A549 (cell line): ENCODE data around the gene FBXL5. TPM values are rescaled to one million over a fixed set of nuclear protein-coding genes. Genes with fewer than 3 reads are reported as not detected.

Source experiments
- ATAC-seq, 2 experiments: fragments of 200-7000 bp in 1 of 2; fragments of >200 bp in 1 of 2; cut with Nextera tagmentation in 1 of 2; cut with Tn5 transposase in 1 of 2; 3 replicates each; pipeline versions ENCODE4 v1.8.0 to v1.9.1; 2018 to 2020; ENCODE audit warnings: mild to moderate bottlenecking in 1 of 2, moderate library complexity in 1 of 2
- CTCF ChIA-PET: fragments of 300-600 bp; sonication (Branson Sonifier 250); formaldehyde crosslinking; extraction: SDS; loops from one replicate; lab custom pipeline; 2021; ENCODE audit warnings: antibody characterized with exemption, inconsistent platforms; lab: Yijun Ruan, JAX
- POLR2A ChIA-PET: fragments of 350-600 bp; formaldehyde crosslinking; extraction: SDS; loops from one replicate; lab custom pipeline; 2021; ENCODE audit warnings: antibody characterized with exemption, inconsistent platforms; lab: Yijun Ruan, JAX
- DNase-seq, 2 experiments: peaks; one replicate each; pipeline versions ENCODE4 v3.0.0 to v3.0.0-alpha.2; 2011 to 2016; ENCODE audit warnings: low read depth in 1 of 2, low spot score in 1 of 2
- FAIRE-seq: peaks from 2 replicates; lab custom pipeline; 2011; peaks lifted over from hg19 to GRCh38; lab: Jason Lieb, UNC
- H3K27ac ChIP-seq, 2 experiments: fragments of >200 bp; sonication (Bioruptor Twin); formaldehyde crosslinking; 3 replicates each; pipeline ENCODE4 v1.5.1; 2016 to 2017
- H3K4me1 ChIP-seq: fragments of >200 bp; sonication (Bioruptor Twin); formaldehyde crosslinking; 3 replicates; pipeline ENCODE4 v1.6.1; 2016
- H3K4me2 ChIP-seq: fragments of >200 bp; sonication (Bioruptor Twin); formaldehyde crosslinking; 3 replicates; pipeline ENCODE4 v1.6.1; 2016
- H3K4me3 ChIP-seq: fragments of >200 bp; sonication (Bioruptor Twin); formaldehyde crosslinking; 3 replicates; pipeline ENCODE4 v1.5.1; 2016
- H3K9me3 ChIP-seq: fragments of >200 bp; sonication (Bioruptor Twin); formaldehyde crosslinking; 3 replicates; pipeline ENCODE4 v1.6.1; 2016
- BHLHE40 ChIP-seq: IDR thresholded peaks from 2 replicates; pipeline ENCODE4 v1.6.1; 2012; ENCODE audit warnings: low read depth, low read length, inconsistent platforms
- CBX2 ChIP-seq: fragments of 200-600 bp; sonication (generic); IDR thresholded peaks from 2 replicates; pipeline ENCODE4 v1.6.1; 2016; ENCODE audit warnings: low read depth, mild to moderate bottlenecking, borderline replicate concordance
- CHD4 ChIP-seq: fragments of 200-600 bp; sonication (generic); IDR thresholded peaks from 2 replicates; pipeline ENCODE4 v1.6.1; 2016; ENCODE audit warnings: antibody characterized with exemption, mild to moderate bottlenecking, borderline replicate concordance
- E2F6 ChIP-seq: IDR thresholded peaks from 2 replicates; pipeline ENCODE4 v1.6.1; 2012; ENCODE audit warnings: low read depth, borderline replicate concordance
- EHF ChIP-seq: fragments of 250-450 bp; sonication (Bioruptor Pico); IDR thresholded peaks from 2 replicates; pipeline ENCODE4 v1.5.0; 2020; ENCODE audit warnings: mild to moderate bottlenecking
- EHMT2 ChIP-seq: fragments of 200-600 bp; sonication (generic); IDR thresholded peaks from 2 replicates; pipeline ENCODE4 v1.6.1; 2016; ENCODE audit warnings: antibody characterized with exemption, low read depth, mild to moderate bottlenecking, moderate library complexity
- ELK1 ChIP-seq: fragments of 150-350 bp; IDR thresholded peaks from 2 replicates; pipeline ENCODE4 v1.6.1; 2014; ENCODE audit warnings: low read depth, mild to moderate bottlenecking, low read length
- FOSB ChIP-seq: fragments of 250-450 bp; sonication (Bioruptor Pico); IDR thresholded peaks from 2 replicates; pipeline ENCODE4 v1.5.0; 2020; ENCODE audit warnings: mild to moderate bottlenecking, moderate library complexity
- FOSL2 ChIP-seq, 2 experiments: fragments of 450-650 bp in 1 of 2; fragments of >200 bp in 1 of 2; sonication (Bioruptor Twin) in 1 of 2; formaldehyde crosslinking; IDR thresholded peaks; 2 replicates each; pipeline versions ENCODE4 v1.5.0 to v1.6.1; 2016 to 2020; ENCODE audit warnings: mild to moderate bottlenecking in 1 of 2, moderate library complexity in 1 of 2
- GATA3 ChIP-seq: IDR thresholded peaks from 2 replicates; pipeline ENCODE4 v1.6.1; 2012; ENCODE audit warnings: borderline replicate concordance
- HES2 ChIP-seq: fragments of >200 bp; sonication (Bioruptor Twin); formaldehyde crosslinking; IDR thresholded peaks from 2 replicates; pipeline ENCODE4 v1.6.1; 2016
- HEYL ChIP-seq: fragments of 250-450 bp; sonication (Bioruptor Pico); IDR thresholded peaks from 2 replicates; pipeline ENCODE4 v1.8.0; 2021; ENCODE audit warnings: mild to moderate bottlenecking, moderate library complexity
- HOXB13 ChIP-seq: fragments of 250-450 bp; sonication (Bioruptor Pico); IDR thresholded peaks from 2 replicates; pipeline ENCODE4 v1.5.0; 2020; ENCODE audit warnings: low read depth, mild to moderate bottlenecking, moderate library complexity
- JUN ChIP-seq, 2 experiments: fragments of >200 bp; sonication (Bioruptor Twin); formaldehyde crosslinking; IDR thresholded peaks; 2 replicates in 1 of 2; 3 replicates in 1 of 2; pipeline ENCODE4 v1.6.1; 2016 to 2017
- KDM1A ChIP-seq: fragments of 200-600 bp; sonication (generic); IDR thresholded peaks from 2 replicates; pipeline ENCODE4 v1.6.1; 2016; ENCODE audit warnings: low read depth, mild to moderate bottlenecking
- KDM5A ChIP-seq: fragments of 200-600 bp; sonication (generic); IDR thresholded peaks from 2 replicates; pipeline ENCODE4 v1.6.1; 2016; ENCODE audit warnings: antibody characterized with exemption, mild to moderate bottlenecking
- MAFK ChIP-seq: fragments of 450-650 bp; IDR thresholded peaks from 2 replicates; pipeline ENCODE4 v1.6.1; 2014; ENCODE audit not compliant: partially characterized antibody
- NFE2L2 ChIP-seq: fragments of 150-350 bp; conservative IDR thresholded peaks from 2 replicates; pipeline ENCODE4 v1.6.1; 2014; ENCODE audit warnings: low read length
- NR3C1 ChIP-seq: fragments of >200 bp; sonication (Bioruptor Twin); formaldehyde crosslinking; IDR thresholded peaks from 3 replicates; pipeline ENCODE4 v1.6.1; 2017
- POLR2A ChIP-seq: IDR thresholded peaks from 2 replicates; pipeline ENCODE4 v1.6.1; 2012; ENCODE audit warnings: mild to moderate bottlenecking, low read length
- RCOR1 ChIP-seq: fragments of 150-350 bp; IDR thresholded peaks from 2 replicates; pipeline ENCODE4 v1.6.1; 2014; ENCODE audit warnings: antibody characterized with exemption, low read length, low read depth
- REST ChIP-seq: fragments of 200-600 bp; sonication (generic); IDR thresholded peaks from 2 replicates; pipeline ENCODE4 v1.6.1; 2016; ENCODE audit warnings: antibody characterized with exemption, mild to moderate bottlenecking, moderate library complexity
- RFX5 ChIP-seq: fragments of 450-650 bp; IDR thresholded peaks from 2 replicates; pipeline ENCODE4 v1.7.1; 2014; ENCODE audit warnings: antibody characterized with exemption, mild to moderate bottlenecking, moderate library complexity
- SMC3 ChIP-seq: fragments of >200 bp; sonication (Bioruptor Twin); formaldehyde crosslinking; IDR thresholded peaks from 3 replicates; pipeline ENCODE4 v1.6.1; 2018; ENCODE audit warnings: inconsistent platforms
- SREBF2 ChIP-seq: fragments of 450-650 bp; IDR thresholded peaks from 2 replicates; pipeline ENCODE4 v1.6.1; 2014; ENCODE audit warnings: mild to moderate bottlenecking, moderate library complexity
- TFCP2L1 ChIP-seq: fragments of 250-450 bp; sonication (Bioruptor Pico); IDR thresholded peaks from 2 replicates; pipeline ENCODE4 v1.5.0; 2021; ENCODE audit warnings: mild to moderate bottlenecking
- TP53 ChIP-seq: fragments of 250-450 bp; sonication (Bioruptor Pico); IDR thresholded peaks from 2 replicates; pipeline ENCODE4 v1.5.0; 2021; ENCODE audit warnings: mild to moderate bottlenecking, moderate library complexity
- ZSCAN20 ChIP-seq: fragments of 250-450 bp; sonication (Bioruptor Pico); IDR thresholded peaks from 2 replicates; pipeline ENCODE4 v1.8.0; 2022; ENCODE audit warnings: mild to moderate bottlenecking, moderate library complexity
- WGBS: methylation state at CpG from one replicate; pipeline ENCODE4 v1.1.6; 2017; ENCODE audit errors: missing lambda C conversion rate; 5-methylcytosine and 5-hydroxymethylcytosine counted together
- polyA plus RNA-seq, 4 experiments: library from polyadenylated mRNA; depleted of rRNA in 3 of 4; stranded (reverse); fragments of >200 nt; fragmentation: RNase III in 1 of 4; extraction: RNeasy Plus Mini Kit Qiagen cat#74134 plus additional on column Dnase treatment in 1 of 4; gene quantifications; 2 replicates in 3 of 4; 3 replicates in 1 of 4; pipeline ENCODE4 v1.2.3, GENCODE V29; 2011 to 2017

The FBXL5 gene
- polyA plus RNA-seq, 2 of the 4 experiments (the other 2 are of a cell fraction), result 44.2 to 45.4 TPM

GRCh38 chr4:15652841-15653240, 2.3 kb downstream of the FBXL5 start:
- ATAC-seq (no peak), FAIRE-seq (no peak), DNase-seq (no peak)
- POLR2A ChIA-PET, result no interaction called here
- WGBS, result 65% methylated on average over 4 of the region's 4 CpGs
- Histone ChIP-seq H3K9me3 (no peaks in the 10 kb centered on the region), H3K4me3 (peak overlapping the region; percentile 68; the same call in 2 of the 3 replicates), H3K27ac (peak overlapping the region; percentile 89 to 99; a peak in 4 of 6 replicates), H3K4me1 (peaks cover 35% of the 10 kb centered on the region; the same call in 2 of the 3 replicates), H3K4me2 (peak overlapping the region; percentile 92)
- TF ChIP-seq RFX5, result no peak
- no peak for TF ChIP-seq NFE2L2
- TF ChIP-seq ELK1, result no peak
- no peak for TF ChIP-seq CBX2
- TF ChIP-seq REST, result no peak
- TF ChIP-seq CHD4, result no peak
- no peak for TF ChIP-seq POLR2A
- TF ChIP-seq KDM5A, result no peak
- TF ChIP-seq SMC3, result no peak
- no peak for TF ChIP-seq TP53 (CRISPR knock-in tag)
- TF ChIP-seq GATA3, result no peak
- no peak for TF ChIP-seq SREBF2
- no peak for TF ChIP-seq EHF (CRISPR knock-in tag)
- CTCF ChIA-PET, result no interaction called here

- peaks cover 35% of the 10 kb centered on the region; the same call in 2 of the 3 replicates for H3K4me1 ChIP-seq
- no peaks in the 10 kb centered on the region for H3K9me3 ChIP-seq
- ChIA-PET POLR2A (no interaction called here), CTCF (interaction anchor here (0.9 kb wide), 1 partner anchor 9 kb away, joined by 3 read pairs; no protein-coding TSS in a partner anchor)
- no peak overlapping the region for H3K27ac ChIP-seq
- FAIRE-seq (no peak), DNase-seq (no peak), ATAC-seq (no peak)
- peak overlapping the region; percentile 92 for H3K4me2 ChIP-seq
- H3K4me3 ChIP-seq, result no peak overlapping the region
- TF ChIP-seq HOXB13, result no peak
- TF ChIP-seq CBX2, result no peak
- TF ChIP-seq KDM1A, result no peak
- WGBS, result 54% methylated on average over 1 of the region's 1 CpG
These were observed 3.0 kb downstream of the FBXL5 start for GRCh38 chr4:15652191-15652590.

GRCh38 chr4:15651676-15652075, 3.5 kb downstream of the FBXL5 start:
- peaks cover 35% of the 10 kb centered on the region; the same call in 2 of the 3 replicates for H3K4me1 ChIP-seq
- H3K4me3 ChIP-seq, result no peak overlapping the region
- no peak overlapping the region for H3K27ac ChIP-seq
- H3K4me2 ChIP-seq, result peak overlapping the region; percentile 92
- no peak for ATAC-seq
- no peak for TF ChIP-seq EHMT2
- TF ChIP-seq FOSB (CRISPR knock-in tag), result no peak
- no peak for TF ChIP-seq MAFK
- TF ChIP-seq NR3C1, result no peak
- no peak for TF ChIP-seq HES2
- TF ChIP-seq RFX5, result no peak
- no peak for TF ChIP-seq RCOR1
- TF ChIP-seq CBX2, result no peak
- TF ChIP-seq TFCP2L1 (CRISPR knock-in tag), result no peak
- no peak for TF ChIP-seq BHLHE40
- TF ChIP-seq JUN (IDR thresholded peaks at IDR 0.05), result no peak
- TF ChIP-seq ZSCAN20, result no peak
- TF ChIP-seq HEYL (CRISPR knock-in tag), result no peak
- no peak for TF ChIP-seq E2F6
- TF ChIP-seq FOSL2 (IDR thresholded peaks at IDR 0.05), result no peak
- TF ChIP-seq FOSL2 (CRISPR knock-in tag; IDR thresholded peaks at IDR 0.05), result no peak
- TF ChIP-seq, all 56 proteins: peak for 0
- CTCF ChIA-PET, result interaction anchor here (0.5 to 1.1 kb wide), 3 partner anchors 8 to 329 kb away, joined by 3 to 4 read pairs (median 3); no protein-coding TSS in a partner anchor
- FAIRE-seq (no peak), DNase-seq (no peak)
- POLR2A ChIA-PET, result interaction anchor here (0.9 kb wide), 1 partner anchor 30 kb away, joined by 3 read pairs; the partner anchor contains the start of gene FAM200B
- WGBS, result 65% methylated on average over 2 of the region's 2 CpGs
- H3K9me3 ChIP-seq, result no peaks in the 10 kb centered on the region
